Activated CD4-positive, alpha-beta T cell treated with anti-CD3 and anti-CD28 coated beads, Interleukin-2, amount 50 U/mL, for 1 hour (primary cell): ENCODE results near the gene CCDC85C.

Source experiments
- DNase-seq: peaks from one replicate; pipeline ENCODE4 v3.0.0-alpha.2; 2020

Gene CCDC85C

GRCh38 chr14:99467336-99468078 is 136.5 kb downstream of the CCDC85C start:
- DNase-seq: no peak

DNA sequence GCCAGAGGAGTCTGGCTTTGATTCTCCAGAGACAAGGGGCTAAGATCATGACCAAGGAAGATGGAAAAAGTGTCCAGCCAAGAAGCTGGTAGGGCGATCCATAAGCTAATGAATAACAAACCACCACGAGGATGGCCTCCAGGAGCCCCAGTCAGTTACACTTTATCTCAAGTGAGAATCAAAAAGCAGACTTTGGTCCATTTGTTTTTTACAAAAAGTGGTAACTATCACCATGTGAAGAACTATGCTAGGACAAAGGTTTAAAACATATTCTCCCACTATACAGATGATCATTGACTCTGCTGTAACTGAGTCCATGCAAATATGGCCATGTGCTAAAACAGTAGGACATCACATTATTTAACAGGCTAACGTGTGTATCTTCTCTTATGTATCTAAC is 137.2 kb downstream of the CCDC85C start:
- DNase-seq: no peak

DNA sequence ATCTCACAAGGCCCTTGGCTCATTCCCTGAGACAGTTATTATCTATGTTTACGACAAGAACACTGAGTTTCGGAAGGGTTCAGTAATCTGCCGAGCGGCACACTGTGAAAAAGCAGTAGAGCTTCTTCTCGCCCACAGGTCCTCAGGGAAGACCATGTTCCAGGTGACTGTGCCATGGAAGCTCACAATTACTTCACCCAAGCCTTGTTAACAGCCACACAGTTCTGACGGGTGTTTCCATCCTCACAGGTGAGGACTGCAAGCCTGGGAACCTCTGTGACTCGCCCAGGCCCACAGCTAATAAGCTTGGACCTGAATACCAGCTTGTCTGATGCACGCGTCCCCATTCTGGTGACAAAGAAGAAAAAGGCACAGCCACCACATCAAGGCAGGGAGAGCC is 138.7 kb downstream of the CCDC85C start:
- DNase-seq: no peak

DNA sequence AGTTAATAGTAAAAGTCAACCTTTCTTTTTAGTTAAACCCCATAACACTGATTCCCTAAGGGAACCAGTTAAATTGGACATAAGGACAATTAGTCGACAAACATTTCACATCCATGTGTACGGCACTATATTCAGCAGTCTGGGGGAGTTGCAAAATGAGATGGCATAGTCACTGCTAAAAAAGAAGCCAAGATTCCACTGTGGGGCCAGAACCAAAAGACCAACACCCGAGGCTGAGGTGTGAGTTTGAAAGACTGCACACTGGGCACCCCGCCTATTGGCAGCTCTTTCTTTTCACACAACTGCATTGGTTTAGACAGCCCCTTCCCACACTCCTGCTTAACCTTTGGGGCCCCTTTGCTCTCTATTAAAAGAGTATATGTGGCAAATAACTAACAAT is 140.0 kb downstream of the CCDC85C start:
- DNase-seq: no peak

- no peak for DNase-seq
Observed at GRCh38 chr14:99462210-99462609, 141.8 kb downstream of the CCDC85C start.

- no peak for DNase-seq
Observed at GRCh38 chr14:99461411-99462085, 142.5 kb downstream of the CCDC85C start.

DNA sequence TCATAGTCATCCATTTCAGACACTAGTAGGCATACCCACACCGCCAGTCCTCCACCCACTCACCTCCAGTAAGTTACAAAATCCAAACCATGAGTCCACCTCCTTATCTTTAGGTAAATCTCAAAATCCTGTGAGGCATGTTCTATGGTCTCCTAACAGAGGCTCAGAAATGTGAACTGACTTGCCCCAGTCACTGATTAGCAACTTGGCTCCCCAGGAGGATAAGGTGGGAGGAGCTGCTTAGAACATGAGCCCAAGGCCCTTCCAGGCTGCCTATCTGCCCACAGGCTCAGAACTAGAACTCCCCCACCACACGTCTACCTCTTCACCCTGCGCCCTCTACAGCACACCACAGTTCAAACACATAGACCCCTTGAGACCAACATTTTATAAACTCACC is 143.2 kb downstream of the CCDC85C start:
- DNase-seq: no peak

GRCh38 chr14:99459481-99460100 is 144.4 kb downstream of the CCDC85C start:
- DNase-seq: no peak

DNA sequence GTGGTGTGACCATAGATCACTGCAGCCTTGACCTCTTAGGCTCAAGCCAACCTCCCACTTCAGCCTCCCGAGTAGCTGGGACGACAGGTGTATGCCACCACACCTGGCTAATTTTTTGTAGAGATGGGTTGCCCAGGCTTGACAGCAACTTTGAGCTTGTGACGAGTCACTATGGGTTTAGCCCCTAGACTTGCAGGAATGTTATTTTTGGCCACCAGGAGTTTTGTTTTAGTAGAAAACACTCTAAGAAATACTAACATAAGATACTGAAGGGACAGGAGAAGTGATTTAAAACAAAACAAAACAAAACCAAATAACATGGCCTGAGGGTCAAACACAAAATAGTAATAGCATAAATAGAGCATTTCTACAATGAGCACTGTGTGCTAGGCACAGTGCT is 149.8 kb downstream of the CCDC85C start:
- no peak for DNase-seq

- no peak for DNase-seq
Observed at GRCh38 chr14:99452968-99453367, 151.0 kb downstream of the CCDC85C start.

- no peak for DNase-seq
Observed at GRCh38 chr14:99451234-99451633, 152.8 kb downstream of the CCDC85C start.

DNA sequence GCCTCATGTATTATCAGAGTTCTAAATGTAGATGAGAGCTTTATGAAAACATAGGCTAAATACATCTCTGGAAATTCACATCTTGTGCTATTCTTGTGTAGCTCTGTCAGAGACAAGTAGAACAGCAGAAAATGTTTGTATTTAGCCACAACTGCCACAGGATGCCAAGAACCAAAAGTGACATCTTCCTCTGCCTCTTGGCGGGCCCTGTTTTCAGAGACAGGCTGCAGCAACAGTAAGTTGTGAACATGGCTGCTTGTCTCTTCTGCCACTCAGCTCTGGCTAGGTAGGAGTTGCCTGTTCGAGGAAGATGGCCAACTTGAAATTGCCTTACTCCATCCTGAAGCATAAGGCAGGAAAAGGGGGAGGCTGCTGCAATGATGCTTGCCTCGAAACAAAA is 153.7 kb downstream of the CCDC85C start:
- DNase-seq: no peak
